ENCODE measurements around the gene TRNP1.

Gene TRNP1

GRCh38 chr1:27000817-27001460 lies 7.4 kb downstream of the TRNP1 start:
- H3K36me3 ChIP-seq (replicated peaks) = peaks cover 3% of the 10 kb centered on the region
- peaks cover 17% of the 10 kb centered on the region for H3K4me1 ChIP-seq
- H3K4me3 ChIP-seq = no peak overlapping the region
- H3K27me3 ChIP-seq (ENCODE audit: low read depth) = no peaks in the 10 kb centered on the region
- DNase-seq (ENCODE audit: low spot score in 2 of 2) = no peak
- in situ Hi-C loops (cut with MboI; ENCODE audit: low sequenced_read_pairs) = no loop called here
- no peaks in the 10 kb centered on the region for H3K9me3 ChIP-seq

GRCh38 chr1:27001570-27002360 lies 8.3 kb downstream of the TRNP1 start:
- DNase-seq (ENCODE audit: low spot score in 2 of 2) = no peak
- H3K27me3 ChIP-seq (ENCODE audit: low read depth) = no peaks in the 10 kb centered on the region
- in situ Hi-C loops (cut with MboI; ENCODE audit: low sequenced_read_pairs) = no loop called here
- peaks cover 17% of the 10 kb centered on the region for H3K4me1 ChIP-seq
- no peaks in the 10 kb centered on the region for H3K9me3 ChIP-seq
- H3K4me3 ChIP-seq = no peak overlapping the region
- H3K36me3 ChIP-seq (replicated peaks) = peaks cover 3% of the 10 kb centered on the region

- DNase-seq (ENCODE audit: low spot score in 2 of 2) = no peak
- Histone ChIP-seq H3K9me3 (no peaks in the 10 kb centered on the region), H3K4me3 (no peak overlapping the region), H3K4me1 (peaks cover 12% of the 10 kb centered on the region), H3K27me3 (ENCODE audit: low read depth) (no peaks in the 10 kb centered on the region), H3K36me3 (replicated peaks) (peaks cover 3% of the 10 kb centered on the region)
- in situ Hi-C loops (cut with MboI; ENCODE audit: low sequenced_read_pairs) = no loop called here
Measured at GRCh38 chr1:27003745-27004470, 10.4 kb downstream of the TRNP1 start.

- in situ Hi-C loops (cut with MboI; ENCODE audit: low sequenced_read_pairs) = no loop called here
- Histone ChIP-seq H3K4me1 (peaks cover 6% of the 10 kb centered on the region), H3K9me3 (no peaks in the 10 kb centered on the region), H3K27me3 (ENCODE audit: low read depth) (no peaks in the 10 kb centered on the region), H3K4me3 (no peak overlapping the region), H3K36me3 (replicated peaks) (peaks cover 3% of the 10 kb centered on the region)
- no peak for DNase-seq (ENCODE audit: low spot score in 2 of 2)
Measured at GRCh38 chr1:27004471-27005165, 11.1 kb downstream of the TRNP1 start.

- Histone ChIP-seq H3K27me3 (ENCODE audit: low read depth) (no peaks in the 10 kb centered on the region), H3K9me3 (no peaks in the 10 kb centered on the region), H3K36me3 (replicated peaks) (peaks cover 3% of the 10 kb centered on the region), H3K4me3 (no peak overlapping the region), H3K4me1 (peaks cover 3% of the 10 kb centered on the region; the same call in 1 of the 2 replicates)
- in situ Hi-C loops (cut with MboI; ENCODE audit: low sequenced_read_pairs) = no loop called here
- no peak for DNase-seq (ENCODE audit: low spot score in 2 of 2)
Measured at GRCh38 chr1:27005166-27005530, 11.7 kb downstream of the TRNP1 start.

- Histone ChIP-seq H3K27me3 (ENCODE audit: low read depth) (no peaks in the 10 kb centered on the region), H3K36me3 (replicated peaks) (peaks cover 3% of the 10 kb centered on the region), H3K4me1 (peaks cover 8% of the 10 kb centered on the region), H3K4me3 (no peak overlapping the region), H3K9me3 (no peaks in the 10 kb centered on the region)
- no peak for DNase-seq (ENCODE audit: low spot score in 2 of 2)
- in situ Hi-C loops (cut with MboI; ENCODE audit: low sequenced_read_pairs) = no loop called here
Measured at GRCh38 chr1:27005648-27006496, 12.4 kb downstream of the TRNP1 start.

GRCh38 chr1:27006683-27007082 lies 13.2 kb downstream of the TRNP1 start:
- peaks cover 17% of the 10 kb centered on the region for H3K4me1 ChIP-seq
- no peaks in the 10 kb centered on the region for H3K9me3 ChIP-seq
- H3K36me3 ChIP-seq (replicated peaks) = peaks cover 3% of the 10 kb centered on the region
- no peak for DNase-seq (ENCODE audit: low spot score in 2 of 2)
- in situ Hi-C loops (cut with MboI; ENCODE audit: low sequenced_read_pairs) = no loop called here
- no peak overlapping the region for H3K4me3 ChIP-seq
- no peaks in the 10 kb centered on the region for H3K27me3 ChIP-seq (ENCODE audit: low read depth)

GRCh38 chr1:27007909-27008582 lies 14.6 kb downstream of the TRNP1 start:
- Histone ChIP-seq H3K4me1 (peaks cover 23% of the 10 kb centered on the region), H3K36me3 (replicated peaks) (peaks cover 3% of the 10 kb centered on the region)
- in situ Hi-C loops (cut with MboI; ENCODE audit: low sequenced_read_pairs) = no loop called here

GRCh38 chr1:27009601-27010197 lies 16.2 kb downstream of the TRNP1 start:
- in situ Hi-C loops (cut with MboI; ENCODE audit: low sequenced_read_pairs) = no loop called here
- Histone ChIP-seq H3K36me3 (replicated peaks) (peaks cover 3% of the 10 kb centered on the region), H3K9me3 (no peaks in the 10 kb centered on the region), H3K4me1 (peaks cover 23% of the 10 kb centered on the region), H3K27me3 (ENCODE audit: low read depth) (no peaks in the 10 kb centered on the region), H3K4me3 (no peak overlapping the region)
- DNase-seq (ENCODE audit: low spot score in 2 of 2) = no peak

More at GRCh38 chr1:27007909-27008582, 14.6 kb downstream of the TRNP1 start:
- no peaks in the 10 kb centered on the region for H3K27me3 ChIP-seq (ENCODE audit: low read depth)
- H3K9me3 ChIP-seq = no peaks in the 10 kb centered on the region
- H3K4me3 ChIP-seq = no peak overlapping the region
- no peak for DNase-seq (ENCODE audit: low spot score in 2 of 2)

- DNase-seq (ENCODE audit: low spot score in 2 of 2) = no peak
- no peak overlapping the region for H3K4me3 ChIP-seq
- H3K4me1 ChIP-seq = peaks cover 23% of the 10 kb centered on the region
- H3K36me3 ChIP-seq (replicated peaks) = no peaks in the 10 kb centered on the region; the same call in 1 of the 2 replicates
- in situ Hi-C loops (cut with MboI; ENCODE audit: low sequenced_read_pairs) = no loop called here
- H3K9me3 ChIP-seq = no peaks in the 10 kb centered on the region
- H3K27me3 ChIP-seq (ENCODE audit: low read depth) = no peaks in the 10 kb centered on the region
Measured at GRCh38 chr1:27010226-27010994, 16.9 kb downstream of the TRNP1 start.

- H3K4me1 ChIP-seq = peaks cover 23% of the 10 kb centered on the region
- H3K9me3 ChIP-seq = no peaks in the 10 kb centered on the region
- H3K36me3 ChIP-seq (replicated peaks) = no peaks in the 10 kb centered on the region
- peak; percentile 48 to 84 for DNase-seq (ENCODE audit: low spot score in 2 of 2)
- no peaks in the 10 kb centered on the region for H3K27me3 ChIP-seq (ENCODE audit: low read depth)
- no peak overlapping the region for H3K4me3 ChIP-seq
- in situ Hi-C loops (cut with MboI; ENCODE audit: low sequenced_read_pairs) = no loop called here
Measured at GRCh38 chr1:27011058-27011764, 17.7 kb downstream of the TRNP1 start.

Data from HAP-1 (cell line).